Measurements from ENCODE around the gene TBPL1. TPM values are rescaled to one million over a fixed set of nuclear protein-coding genes. Genes with fewer than 3 reads are reported as not detected.
A peak's percentile ranks its signal among the peaks of the same experiment; 100 is the strongest.

The TBPL1 gene
- total and polyA plus RNA-seq, 9 of the 15 experiments (the other 6 are each of a cell fraction or from before 2014, with no cell fraction given): 78.1 to 152 (median 107) TPM

GRCh38 chr6:134026597-134026996 lies 73.6 kb downstream of the TBPL1 start (continued):
- peak; percentile 55; the same call in 1 of the 2 replicates for TF ChIP-seq SMARCA4 (IDR thresholded peaks at IDR 0.05)
- TF ChIP-seq IRF9 (tag; IDR thresholded peaks at IDR 0.05): no peak
- TF ChIP-seq DPF2 (IDR thresholded peaks at IDR 0.05): peak; percentile 58
- TF ChIP-seq SMARCC2 (IDR thresholded peaks at IDR 0.05; ENCODE audit: low read depth): no peak
- no peak for TF ChIP-seq BRD9 (IDR thresholded peaks at IDR 0.05; ENCODE audit: low read depth, partially characterized antibody)
- peak; percentile 49; the same call in 1 of the 2 replicates for TF ChIP-seq JUN (IDR thresholded peaks at IDR 0.05; ENCODE audit: borderline replicate concordance, low read depth, low read length)
- no peak for TF ChIP-seq JUN (CRISPR knock-in tag; IDR thresholded peaks at IDR 0.05; ENCODE audit: borderline replicate concordance)
- TF ChIP-seq ZNF146 (CRISPR knock-in tag; IDR thresholded peaks at IDR 0.05; ENCODE audit: unreplicated experiment): no peak
- TF ChIP-seq, protein P1, sequence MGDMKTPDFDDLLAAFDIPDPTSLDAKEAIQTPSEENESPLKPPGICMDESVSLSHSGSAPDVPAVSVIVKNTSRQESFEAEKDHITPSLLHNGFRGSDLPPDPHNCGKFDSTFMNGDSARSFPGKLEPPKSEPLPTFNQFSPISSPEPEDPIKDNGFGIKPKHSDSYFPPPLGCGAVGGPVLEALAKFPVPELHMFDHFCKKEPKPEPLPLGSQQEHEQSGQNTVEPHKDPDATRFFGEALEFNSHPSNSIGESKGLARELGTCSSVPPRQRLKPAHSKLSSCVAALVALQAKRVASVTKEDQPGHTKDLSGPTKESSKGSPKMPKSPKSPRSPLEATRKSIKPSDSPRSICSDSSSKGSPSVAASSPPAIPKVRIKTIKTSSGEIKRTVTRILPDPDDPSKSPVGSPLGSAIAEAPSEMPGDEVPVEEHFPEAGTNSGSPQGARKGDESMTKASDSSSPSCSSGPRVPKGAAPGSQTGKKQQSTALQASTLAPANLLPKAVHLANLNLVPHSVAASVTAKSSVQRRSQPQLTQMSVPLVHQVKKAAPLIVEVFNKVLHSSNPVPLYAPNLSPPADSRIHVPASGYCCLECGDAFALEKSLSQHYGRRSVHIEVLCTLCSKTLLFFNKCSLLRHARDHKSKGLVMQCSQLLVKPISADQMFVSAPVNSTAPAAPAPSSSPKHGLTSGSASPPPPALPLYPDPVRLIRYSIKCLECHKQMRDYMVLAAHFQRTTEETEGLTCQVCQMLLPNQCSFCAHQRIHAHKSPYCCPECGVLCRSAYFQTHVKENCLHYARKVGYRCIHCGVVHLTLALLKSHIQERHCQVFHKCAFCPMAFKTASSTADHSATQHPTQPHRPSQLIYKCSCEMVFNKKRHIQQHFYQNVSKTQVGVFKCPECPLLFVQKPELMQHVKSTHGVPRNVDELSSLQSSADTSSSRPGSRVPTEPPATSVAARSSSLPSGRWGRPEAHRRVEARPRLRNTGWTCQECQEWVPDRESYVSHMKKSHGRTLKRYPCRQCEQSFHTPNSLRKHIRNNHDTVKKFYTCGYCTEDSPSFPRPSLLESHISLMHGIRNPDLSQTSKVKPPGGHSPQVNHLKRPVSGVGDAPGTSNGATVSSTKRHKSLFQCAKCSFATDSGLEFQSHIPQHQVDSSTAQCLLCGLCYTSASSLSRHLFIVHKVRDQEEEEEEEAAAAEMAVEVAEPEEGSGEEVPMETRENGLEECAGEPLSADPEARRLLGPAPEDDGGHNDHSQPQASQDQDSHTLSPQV (IDR thresholded peaks at IDR 0.05): peak; percentile 48; the same call in 1 of the 2 replicates
- no peak for TF ChIP-seq ZNF695 (CRISPR knock-in tag; IDR thresholded peaks at IDR 0.05)
- no peak for TF ChIP-seq ZNF184 (CRISPR knock-in tag; IDR thresholded peaks at IDR 0.05)
- no peak for TF ChIP-seq RERE (CRISPR knock-in tag; IDR thresholded peaks at IDR 0.05; ENCODE audit: borderline replicate concordance)
- TF ChIP-seq, protein P2, sequence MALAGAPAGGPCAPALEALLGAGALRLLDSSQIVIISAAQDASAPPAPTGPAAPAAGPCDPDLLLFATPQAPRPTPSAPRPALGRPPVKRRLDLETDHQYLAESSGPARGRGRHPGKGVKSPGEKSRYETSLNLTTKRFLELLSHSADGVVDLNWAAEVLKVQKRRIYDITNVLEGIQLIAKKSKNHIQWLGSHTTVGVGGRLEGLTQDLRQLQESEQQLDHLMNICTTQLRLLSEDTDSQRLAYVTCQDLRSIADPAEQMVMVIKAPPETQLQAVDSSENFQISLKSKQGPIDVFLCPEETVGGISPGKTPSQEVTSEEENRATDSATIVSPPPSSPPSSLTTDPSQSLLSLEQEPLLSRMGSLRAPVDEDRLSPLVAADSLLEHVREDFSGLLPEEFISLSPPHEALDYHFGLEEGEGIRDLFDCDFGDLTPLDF (CRISPR knock-in tag; IDR thresholded peaks at IDR 0.05): no peak
- TF ChIP-seq, protein P3, sequence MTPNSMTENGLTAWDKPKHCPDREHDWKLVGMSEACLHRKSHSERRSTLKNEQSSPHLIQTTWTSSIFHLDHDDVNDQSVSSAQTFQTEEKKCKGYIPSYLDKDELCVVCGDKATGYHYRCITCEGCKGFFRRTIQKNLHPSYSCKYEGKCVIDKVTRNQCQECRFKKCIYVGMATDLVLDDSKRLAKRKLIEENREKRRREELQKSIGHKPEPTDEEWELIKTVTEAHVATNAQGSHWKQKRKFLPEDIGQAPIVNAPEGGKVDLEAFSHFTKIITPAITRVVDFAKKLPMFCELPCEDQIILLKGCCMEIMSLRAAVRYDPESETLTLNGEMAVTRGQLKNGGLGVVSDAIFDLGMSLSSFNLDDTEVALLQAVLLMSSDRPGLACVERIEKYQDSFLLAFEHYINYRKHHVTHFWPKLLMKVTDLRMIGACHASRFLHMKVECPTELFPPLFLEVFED (CRISPR knock-in tag; conservative IDR thresholded peaks at IDR 0.05): no peak
- TF ChIP-seq NR1H2 (CRISPR knock-in tag; IDR thresholded peaks at IDR 0.05): no peak
- no peak for TF ChIP-seq SREBF2 (CRISPR knock-in tag; IDR thresholded peaks at IDR 0.05)

Measured in K562 (cell line).